HL-60 (cell line): ENCODE data around the gene CADM1.

Source experiments
- DNase-seq, 2 experiments: peaks; one replicate each; pipeline ENCODE4 v3.0.0-alpha.2; 2010 to 2020; ENCODE audit warnings: low read depth in 1 of 2, low spot score in 1 of 2
- H3K27ac ChIP-seq: fragments of 250-450 bp; sonication (Bioruptor Pico); replicated peaks from 2 replicates; pipeline ENCODE4 v1.5.1; 2020; ENCODE audit warnings: mild to moderate bottlenecking, moderate library complexity
- H3K27me3 ChIP-seq: fragments of 250-450 bp; sonication (Bioruptor Pico); 2 replicates; pipeline ENCODE4 v1.5.1; 2021; ENCODE audit warnings: mild to moderate bottlenecking, moderate library complexity; ENCODE audit not compliant: insufficient read depth, poor library complexity, severe bottlenecking
- H3K4me3 ChIP-seq: replicated peaks from 2 replicates; pipeline ENCODE4 v1.5.1; 2011; ENCODE audit warnings: mild to moderate bottlenecking, control low read depth, low read length; ENCODE audit not compliant: insufficient read depth
- CTCF ChIP-seq: IDR thresholded peaks from one replicate; pipeline ENCODE4 v1.5.1; 2011; ENCODE audit warnings: low read length, control low read depth, inconsistent platforms; ENCODE audit not compliant: insufficient read depth
- GABPA ChIP-seq: IDR thresholded peaks from 2 replicates; pipeline ENCODE4 v1.6.1; 2012; ENCODE audit warnings: low read depth
- POLR2AphosphoS5 ChIP-seq: IDR thresholded peaks from 2 replicates; pipeline ENCODE4 v1.6.1; 2012; ENCODE audit warnings: low read depth
- REST ChIP-seq: IDR thresholded peaks from 2 replicates; pipeline ENCODE4 v1.6.1; 2012; ENCODE audit warnings: low read depth; ENCODE audit not compliant: insufficient replicate concordance
- SPI1 ChIP-seq: IDR thresholded peaks from 2 replicates; pipeline ENCODE4 v1.6.1; 2012; ENCODE audit warnings: low read depth, mild to moderate bottlenecking, borderline replicate concordance

The CADM1 gene

GRCh38 chr11:115188188-115188897 lies 315.9 kb downstream of the CADM1 start:
- H3K4me3 ChIP-seq, result no peak overlapping the region
- H3K27ac ChIP-seq, result no peak overlapping the region
- TF ChIP-seq SPI1, result no peak
- TF ChIP-seq CTCF, result no peak
- no peak for TF ChIP-seq REST
- no peak for DNase-seq
- peaks cover 2% of the 10 kb centered on the region for H3K27me3 ChIP-seq

GRCh38 chr11:115185931-115186330 lies 318.3 kb downstream of the CADM1 start:
- Histone ChIP-seq H3K27ac (no peak overlapping the region), H3K27me3 (no peaks in the 10 kb centered on the region), H3K4me3 (no peak overlapping the region)

GRCh38 chr11:115185507-115185906 lies 318.7 kb downstream of the CADM1 start:
- no peak for TF ChIP-seq POLR2AphosphoS5
- no peak for TF ChIP-seq CTCF
- TF ChIP-seq REST, result no peak
- TF ChIP-seq SPI1, result no peak
- TF ChIP-seq GABPA, result no peak
- DNase-seq, result no peak
- Histone ChIP-seq H3K27ac (no peak overlapping the region), H3K27me3 (no peaks in the 10 kb centered on the region), H3K4me3 (no peak overlapping the region)

More at GRCh38 chr11:115185931-115186330, 318.3 kb downstream of the CADM1 start:
- no peak for DNase-seq
- no peak for TF ChIP-seq CTCF
- no peak for TF ChIP-seq GABPA
- TF ChIP-seq POLR2AphosphoS5, result no peak
- no peak for TF ChIP-seq REST
- no peak for TF ChIP-seq SPI1
